Liver (tissue), 9 donors: ENCODE results near the gene ATP13A1. TPM values are rescaled to one million over a fixed set of nuclear protein-coding genes. Genes with fewer than 3 reads are reported as not detected.

Experiments
- DNase-seq: peaks from one replicate; pipeline ENCODE4 v3.0.0-alpha.2; 2017; ENCODE audit warnings: low spot score
- H3K27ac ChIP-seq, 2 donors: one replicate each; pipeline ENCODE4 v1.7.0; 2013; ENCODE audit warnings: inconsistent platforms in 2 of 2, low read length in 2 of 2, control low read depth in 1 of 2, low read depth in 1 of 2, mild to moderate bottlenecking in 1 of 2
- H3K27me3 ChIP-seq, 4 donors: one replicate each; pipeline versions ENCODE4 v1.6.1 to v1.7.0; 2013; ENCODE audit warnings: low read length in 3 of 4, inconsistent platforms in 1 of 4, mild to moderate bottlenecking in 1 of 4, moderate library complexity in 1 of 4; ENCODE audit not compliant: control insufficient read depth in 4 of 4, insufficient read depth in 4 of 4
- H3K36me3 ChIP-seq, 4 donors: one replicate each; pipeline versions ENCODE4 v1.6.1 to v1.7.0; 2013; ENCODE audit warnings: low read length in 3 of 4, mild to moderate bottlenecking in 3 of 4, low read depth in 1 of 4, moderate library complexity in 1 of 4; ENCODE audit not compliant: control insufficient read depth in 4 of 4, insufficient read depth in 3 of 4
- H3K4me1 ChIP-seq, 4 donors: one replicate each; pipeline versions ENCODE4 v1.6.1 to v1.7.0; 2013; ENCODE audit warnings: low read length in 3 of 4, mild to moderate bottlenecking in 3 of 4, moderate library complexity in 1 of 4; ENCODE audit not compliant: control insufficient read depth in 4 of 4, insufficient read depth in 4 of 4
- H3K4me3 ChIP-seq, 3 donors: one replicate each; pipeline versions ENCODE4 v1.6.1 to v1.7.0; 2013; ENCODE audit warnings: low read length in 3 of 3, control low read depth in 1 of 3, low read depth in 1 of 3, mild to moderate bottlenecking in 1 of 3
- H3K9ac ChIP-seq, 2 donors: one replicate each; pipeline ENCODE4 v1.7.0; 2013; ENCODE audit warnings: low read length in 2 of 2, mild to moderate bottlenecking in 2 of 2, moderate library complexity in 2 of 2, control low read depth in 1 of 2, low read depth in 1 of 2
- H3K9me3 ChIP-seq, 4 donors: one replicate each; pipeline versions ENCODE4 v1.6.1 to v1.7.0; 2013; ENCODE audit warnings: low read length in 3 of 4; ENCODE audit not compliant: control insufficient read depth in 4 of 4
- FOXA1 ChIP-seq: IDR thresholded peaks from 2 replicates; pipeline ENCODE4 v1.6.1; 2016; ENCODE audit warnings: antibody characterized with exemption
- FOXA2 ChIP-seq: IDR thresholded peaks from 2 replicates; pipeline ENCODE4 v1.6.1; 2016; ENCODE audit warnings: antibody characterized with exemption
- JUND ChIP-seq, 2 donors: IDR thresholded peaks; 2 replicates each; pipeline ENCODE4 v1.6.1; 2016; ENCODE audit warnings: antibody characterized with exemption in 2 of 2
- NR2F2 ChIP-seq: IDR thresholded peaks from 2 replicates; pipeline ENCODE4 v1.6.1; 2016; ENCODE audit warnings: antibody characterized with exemption
- RAD21 ChIP-seq, 2 donors: IDR thresholded peaks; 2 replicates each; pipeline ENCODE4 v1.6.1; 2016; ENCODE audit warnings: antibody characterized with exemption in 2 of 2, mild to moderate bottlenecking in 2 of 2
- RXRA ChIP-seq, 2 donors: IDR thresholded peaks; 2 replicates each; pipeline ENCODE4 v1.6.1; 2017 to 2018; ENCODE audit warnings: antibody characterized with exemption in 2 of 2, mild to moderate bottlenecking in 1 of 2
- SP1 ChIP-seq: IDR thresholded peaks from 2 replicates; pipeline ENCODE4 v1.6.1; 2018; ENCODE audit warnings: antibody characterized with exemption, mild to moderate bottlenecking
- TAF1 ChIP-seq: conservative IDR thresholded peaks from 2 replicates; pipeline ENCODE4 v1.6.1; 2016; ENCODE audit warnings: antibody characterized with exemption, mild to moderate bottlenecking
- WGBS: extraction: QIAGEN DNeasy Blood & Tissue Kit; methylation state at CpG from one replicate; pipeline ENCODE4 v1.1.7; 2013; 5-methylcytosine and 5-hydroxymethylcytosine counted together
- polyA plus RNA-seq, 2 donors: library from polyadenylated mRNA; stranded (reverse) in 1 of 2; unstranded in 1 of 2; fragments of 200-250 nt in 1 of 2; fragments of >200 nt in 1 of 2; fragmentation: Nextera tagmentation in 1 of 2; extraction: Ambion mirVana in 1 of 2; gene quantifications; one replicate each; pipeline versions ENCODE4 v1.2.1 to v1.2.3, GENCODE V29; 2013 to 2015
- total RNA-seq, 2 donors: library from RNA; depleted of rRNA; stranded (reverse); fragments of >200 nt; gene quantifications; one replicate each; pipeline ENCODE4 v1.2.3, GENCODE V29; 2014
- TF ChIP-seq, protein P1 (sequence below): IDR thresholded peaks from 2 replicates; pipeline ENCODE4 v1.6.1; 2016; ENCODE audit warnings: antibody characterized with exemption, mild to moderate bottlenecking
- TF ChIP-seq, protein P2 (sequence below): IDR thresholded peaks from 2 replicates; pipeline ENCODE4 v1.6.1; 2016; ENCODE audit warnings: antibody characterized with exemption
- TF ChIP-seq, protein P3 (sequence below): IDR thresholded peaks from 2 replicates; pipeline ENCODE4 v1.6.1; 2016; ENCODE audit warnings: antibody characterized with exemption
- TF ChIP-seq, protein P4 (sequence below): fragments of 150-350 bp; IDR thresholded peaks from 2 replicates; pipeline ENCODE4 v1.5.1; 2017; ENCODE audit warnings: improper control_type of control experiment, low read depth, low read length; ENCODE audit not compliant: missing input control
- TF ChIP-seq, protein P5 (sequence below): IDR thresholded peaks from 2 replicates; pipeline ENCODE4 v1.6.1; 2016; ENCODE audit warnings: antibody characterized with exemption
- donor health status: healthy.
- donor health status: healthy.
- donor health status: healthy.
- donor health status: healthy.
- donor health status: healthy.

ATP13A1 gene
- total and polyA plus RNA-seq, 4 donors: 15.1 to 36.5 (median 20.5) TPM

DNA sequence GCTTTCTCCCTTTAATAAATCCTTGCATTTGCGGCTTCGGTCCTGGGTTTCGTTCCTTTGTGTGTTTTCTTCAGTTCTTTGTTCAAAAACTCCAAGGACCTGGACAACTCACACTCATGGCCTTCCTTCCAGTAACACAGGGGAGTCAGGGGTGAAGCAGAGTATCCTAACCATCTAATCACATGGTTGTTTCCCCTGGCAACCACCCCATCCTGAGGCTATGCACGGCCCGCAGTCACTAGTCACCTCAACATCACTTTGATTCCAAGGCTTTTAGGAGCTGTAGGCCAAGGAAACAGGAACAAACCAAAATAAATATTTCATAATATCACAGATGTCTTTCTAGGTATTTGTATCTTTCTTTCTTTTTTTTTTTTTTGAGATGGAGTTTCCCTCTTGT is 34.1 kb upstream of the ATP13A1 start:
- WGBS: 87% methylated on average over 5 of the region's 5 CpGs
- Histone ChIP-seq H3K9me3 (peaks cover 0 to 6% (median 4%) of the 10 kb centered on the region in 4 donors), H3K27me3 (no peaks in the 10 kb centered on the region), H3K27ac (no peak overlapping the region), H3K4me3 (no peak overlapping the region), H3K36me3 (no peaks in the 10 kb centered on the region), H3K4me1 (no peaks in the 10 kb centered on the region), H3K9ac (no peak overlapping the region)
- TF ChIP-seq SP1 (no peak), FOXA2 (no peak), RXRA (IDR thresholded peaks at IDR 0.05) (no peak), NR2F2 (no peak)
- TF ChIP-seq, protein P1, sequence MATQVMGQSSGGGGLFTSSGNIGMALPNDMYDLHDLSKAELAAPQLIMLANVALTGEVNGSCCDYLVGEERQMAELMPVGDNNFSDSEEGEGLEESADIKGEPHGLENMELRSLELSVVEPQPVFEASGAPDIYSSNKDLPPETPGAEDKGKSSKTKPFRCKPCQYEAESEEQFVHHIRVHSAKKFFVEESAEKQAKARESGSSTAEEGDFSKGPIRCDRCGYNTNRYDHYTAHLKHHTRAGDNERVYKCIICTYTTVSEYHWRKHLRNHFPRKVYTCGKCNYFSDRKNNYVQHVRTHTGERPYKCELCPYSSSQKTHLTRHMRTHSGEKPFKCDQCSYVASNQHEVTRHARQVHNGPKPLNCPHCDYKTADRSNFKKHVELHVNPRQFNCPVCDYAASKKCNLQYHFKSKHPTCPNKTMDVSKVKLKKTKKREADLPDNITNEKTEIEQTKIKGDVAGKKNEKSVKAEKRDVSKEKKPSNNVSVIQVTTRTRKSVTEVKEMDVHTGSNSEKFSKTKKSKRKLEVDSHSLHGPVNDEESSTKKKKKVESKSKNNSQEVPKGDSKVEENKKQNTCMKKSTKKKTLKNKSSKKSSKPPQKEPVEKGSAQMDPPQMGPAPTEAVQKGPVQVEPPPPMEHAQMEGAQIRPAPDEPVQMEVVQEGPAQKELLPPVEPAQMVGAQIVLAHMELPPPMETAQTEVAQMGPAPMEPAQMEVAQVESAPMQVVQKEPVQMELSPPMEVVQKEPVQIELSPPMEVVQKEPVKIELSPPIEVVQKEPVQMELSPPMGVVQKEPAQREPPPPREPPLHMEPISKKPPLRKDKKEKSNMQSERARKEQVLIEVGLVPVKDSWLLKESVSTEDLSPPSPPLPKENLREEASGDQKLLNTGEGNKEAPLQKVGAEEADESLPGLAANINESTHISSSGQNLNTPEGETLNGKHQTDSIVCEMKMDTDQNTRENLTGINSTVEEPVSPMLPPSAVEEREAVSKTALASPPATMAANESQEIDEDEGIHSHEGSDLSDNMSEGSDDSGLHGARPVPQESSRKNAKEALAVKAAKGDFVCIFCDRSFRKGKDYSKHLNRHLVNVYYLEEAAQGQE: no peak
- DNase-seq: no peak

DNA sequence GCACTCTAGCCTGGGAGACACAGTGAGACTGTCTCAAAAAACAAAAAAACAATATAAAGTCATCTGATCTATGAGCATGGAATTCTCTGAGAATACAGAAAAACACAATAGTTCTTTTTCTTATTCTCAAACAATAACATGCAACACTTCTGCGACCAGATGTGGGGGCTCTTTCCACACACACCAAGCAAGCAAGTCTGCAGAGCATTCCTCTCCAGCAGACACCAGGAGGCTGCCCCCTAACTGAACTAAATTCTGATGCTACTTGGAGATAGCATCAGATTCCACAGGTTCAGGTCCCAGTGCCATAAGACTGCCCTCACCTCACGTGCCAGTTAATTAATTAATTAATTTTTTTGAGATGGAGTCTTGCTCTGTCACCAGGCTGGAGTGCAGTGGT is 32.9 kb upstream of the ATP13A1 start:
- TF ChIP-seq, protein P1: no peak
- TF ChIP-seq, protein P2, sequence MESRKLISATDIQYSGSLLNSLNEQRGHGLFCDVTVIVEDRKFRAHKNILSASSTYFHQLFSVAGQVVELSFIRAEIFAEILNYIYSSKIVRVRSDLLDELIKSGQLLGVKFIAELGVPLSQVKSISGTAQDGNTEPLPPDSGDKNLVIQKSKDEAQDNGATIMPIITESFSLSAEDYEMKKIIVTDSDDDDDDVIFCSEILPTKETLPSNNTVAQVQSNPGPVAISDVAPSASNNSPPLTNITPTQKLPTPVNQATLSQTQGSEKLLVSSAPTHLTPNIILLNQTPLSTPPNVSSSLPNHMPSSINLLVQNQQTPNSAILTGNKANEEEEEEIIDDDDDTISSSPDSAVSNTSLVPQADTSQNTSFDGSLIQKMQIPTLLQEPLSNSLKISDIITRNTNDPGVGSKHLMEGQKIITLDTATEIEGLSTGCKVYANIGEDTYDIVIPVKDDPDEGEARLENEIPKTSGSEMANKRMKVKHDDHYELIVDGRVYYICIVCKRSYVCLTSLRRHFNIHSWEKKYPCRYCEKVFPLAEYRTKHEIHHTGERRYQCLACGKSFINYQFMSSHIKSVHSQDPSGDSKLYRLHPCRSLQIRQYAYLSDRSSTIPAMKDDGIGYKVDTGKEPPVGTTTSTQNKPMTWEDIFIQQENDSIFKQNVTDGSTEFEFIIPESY: no peak
- TF ChIP-seq, protein P3, sequence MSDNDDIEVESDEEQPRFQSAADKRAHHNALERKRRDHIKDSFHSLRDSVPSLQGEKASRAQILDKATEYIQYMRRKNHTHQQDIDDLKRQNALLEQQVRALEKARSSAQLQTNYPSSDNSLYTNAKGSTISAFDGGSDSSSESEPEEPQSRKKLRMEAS: no peak
- no peak for TF ChIP-seq JUND (IDR thresholded peaks at IDR 0.05)
- TF ChIP-seq, protein P4, sequence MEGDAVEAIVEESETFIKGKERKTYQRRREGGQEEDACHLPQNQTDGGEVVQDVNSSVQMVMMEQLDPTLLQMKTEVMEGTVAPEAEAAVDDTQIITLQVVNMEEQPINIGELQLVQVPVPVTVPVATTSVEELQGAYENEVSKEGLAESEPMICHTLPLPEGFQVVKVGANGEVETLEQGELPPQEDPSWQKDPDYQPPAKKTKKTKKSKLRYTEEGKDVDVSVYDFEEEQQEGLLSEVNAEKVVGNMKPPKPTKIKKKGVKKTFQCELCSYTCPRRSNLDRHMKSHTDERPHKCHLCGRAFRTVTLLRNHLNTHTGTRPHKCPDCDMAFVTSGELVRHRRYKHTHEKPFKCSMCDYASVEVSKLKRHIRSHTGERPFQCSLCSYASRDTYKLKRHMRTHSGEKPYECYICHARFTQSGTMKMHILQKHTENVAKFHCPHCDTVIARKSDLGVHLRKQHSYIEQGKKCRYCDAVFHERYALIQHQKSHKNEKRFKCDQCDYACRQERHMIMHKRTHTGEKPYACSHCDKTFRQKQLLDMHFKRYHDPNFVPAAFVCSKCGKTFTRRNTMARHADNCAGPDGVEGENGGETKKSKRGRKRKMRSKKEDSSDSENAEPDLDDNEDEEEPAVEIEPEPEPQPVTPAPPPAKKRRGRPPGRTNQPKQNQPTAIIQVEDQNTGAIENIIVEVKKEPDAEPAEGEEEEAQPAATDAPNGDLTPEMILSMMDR: no peak
- no peak for TF ChIP-seq FOXA1
- TF ChIP-seq, protein P5, sequence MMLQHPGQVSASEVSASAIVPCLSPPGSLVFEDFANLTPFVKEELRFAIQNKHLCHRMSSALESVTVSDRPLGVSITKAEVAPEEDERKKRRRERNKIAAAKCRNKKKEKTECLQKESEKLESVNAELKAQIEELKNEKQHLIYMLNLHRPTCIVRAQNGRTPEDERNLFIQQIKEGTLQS: no peak
- TF ChIP-seq RAD21 (IDR thresholded peaks at IDR 0.05): no peak
- TF ChIP-seq TAF1: no peak
- no peaks in the 10 kb centered on the region for H3K4me1 ChIP-seq
- peaks cover 0 to 6% (median 3%) of the 10 kb centered on the region in 4 donors for H3K9me3 ChIP-seq
- H3K27ac ChIP-seq: no peak overlapping the region
- H3K4me3 ChIP-seq: no peak overlapping the region
- no peak for DNase-seq
- no peak overlapping the region for H3K9ac ChIP-seq
- WGBS: 76% methylated on average over 2 of the region's 2 CpGs
- no peaks in the 10 kb centered on the region for H3K27me3 ChIP-seq
- no peaks in the 10 kb centered on the region for H3K36me3 ChIP-seq
